HFFc6 (cell line): ENCODE data around the gene SOS1. TPM values are rescaled to one million over a fixed set of nuclear protein-coding genes. Genes with fewer than 3 reads are reported as not detected.
A peak's percentile ranks its signal among the peaks of the same experiment; 100 is the strongest.

Source experiments
- DNase-seq: peaks from one replicate; pipeline ENCODE4 v3.0.0-alpha.2; 2018
- H3K27ac Mint-ChIP-seq: 2 replicates; pipeline ENCODE4 v1.8.0; 2020; ENCODE audit warnings: mild to moderate bottlenecking, mixed read lengths
- H3K27me3 Mint-ChIP-seq: 2 replicates; pipeline ENCODE4 v1.8.0; 2021; ENCODE audit warnings: mild to moderate bottlenecking, moderate library complexity, mixed read lengths; ENCODE audit not compliant: insufficient read depth
- H3K36me3 Mint-ChIP-seq: 2 replicates; pipeline ENCODE4 v1.8.0; 2021; ENCODE audit warnings: low read depth, mixed read lengths
- H3K4me1 Mint-ChIP-seq: 2 replicates; pipeline ENCODE4 v1.8.0; 2020; ENCODE audit warnings: low read depth, mixed read lengths
- H3K4me3 Mint-ChIP-seq: 2 replicates; pipeline ENCODE4 v1.8.0; 2020; ENCODE audit warnings: mild to moderate bottlenecking, moderate library complexity, mixed read lengths
- H3K9me3 Mint-ChIP-seq: 2 replicates; pipeline ENCODE4 v1.8.0; 2020; ENCODE audit warnings: mild to moderate bottlenecking, mixed read lengths
- CTCF ChIP-seq: fragments of 200-600 bp; sonication (generic); IDR thresholded peaks from 2 replicates; pipeline ENCODE4 v1.5.0; 2021; ENCODE audit warnings: antibody characterized with exemption, mild to moderate bottlenecking
- total RNA-seq, 6 experiments: library from RNA; stranded (reverse); fragmentation: NEBNext Ultra II Directional; extraction: Animal tissue kit (Norgen Biotek cat#: 25700); gene quantifications; 2 replicates in 1 of 6; 3 replicates in 5 of 6; pipeline ENCODE4 v1.2.3, GENCODE V29; 2021

The SOS1 gene
- total RNA-seq, 6 experiments from 2014 or later, result 20.9 to 31.4 (median 24.6) TPM

GRCh38 chr2:39127973-39128372 lies 7.1 kb upstream of the SOS1 start:
- Mint-ChIP-seq H3K4me3 (peak overlapping the region; percentile 58), H3K36me3 (no peaks in the 10 kb centered on the region), H3K9me3 (no peaks in the 10 kb centered on the region), H3K4me1 (peaks cover 44% of the 10 kb centered on the region), H3K27me3 (no peaks in the 10 kb centered on the region), H3K27ac (no peak overlapping the region)
- no peak for DNase-seq
- TF ChIP-seq CTCF, result no peak

- Mint-ChIP-seq H3K9me3 (no peaks in the 10 kb centered on the region), H3K27me3 (no peaks in the 10 kb centered on the region), H3K36me3 (no peaks in the 10 kb centered on the region), H3K4me3 (peak overlapping the region; percentile 94), H3K4me1 (peaks cover 55% of the 10 kb centered on the region), H3K27ac (peak overlapping the region; percentile 88)
- no peak for DNase-seq
- peak; percentile 17; the same call in 1 of the 2 replicates for TF ChIP-seq CTCF
These were observed 3.9 kb upstream of the SOS1 start for GRCh38 chr2:39124746-39125057.

GRCh38 chr2:39124000-39124745 lies 3.3 kb upstream of the SOS1 start:
- H3K4me1 Mint-ChIP-seq, result peaks cover 51% of the 10 kb centered on the region
- H3K9me3 Mint-ChIP-seq, result no peaks in the 10 kb centered on the region
- peak; percentile 76 for TF ChIP-seq CTCF
- H3K27me3 Mint-ChIP-seq, result no peaks in the 10 kb centered on the region
- peak; percentile 92 for DNase-seq
- H3K4me3 Mint-ChIP-seq, result peak overlapping the region; percentile 94
- peak overlapping the region; percentile 96 for H3K27ac Mint-ChIP-seq
- H3K36me3 Mint-ChIP-seq, result no peaks in the 10 kb centered on the region; the same call in 1 of the 2 replicates

- peaks cover 50% of the 10 kb centered on the region for H3K4me1 Mint-ChIP-seq
- H3K4me3 Mint-ChIP-seq, result peak overlapping the region; percentile 94
- H3K36me3 Mint-ChIP-seq, result no peaks in the 10 kb centered on the region; the same call in 1 of the 2 replicates
- no peak for DNase-seq
- H3K9me3 Mint-ChIP-seq, result no peaks in the 10 kb centered on the region
- no peak for TF ChIP-seq CTCF
- no peaks in the 10 kb centered on the region for H3K27me3 Mint-ChIP-seq
- H3K27ac Mint-ChIP-seq, result peak overlapping the region; percentile 96
These were observed 2.7 kb upstream of the SOS1 start for GRCh38 chr2:39123436-39123999.

- Mint-ChIP-seq H3K4me1 (peaks cover 49% of the 10 kb centered on the region), H3K4me3 (peak overlapping the region; percentile 92), H3K27me3 (no peaks in the 10 kb centered on the region), H3K9me3 (no peaks in the 10 kb centered on the region), H3K36me3 (peaks cover 6% of the 10 kb centered on the region), H3K27ac (peak overlapping the region; percentile 91)
- no peak for TF ChIP-seq CTCF
- DNase-seq, result no peak
These were observed 742 bp upstream of the SOS1 start for GRCh38 chr2:39121523-39122063.
